H1 (cell line): ENCODE measurements around the gene TACR2. TPM values are rescaled to one million over a fixed set of nuclear protein-coding genes. Genes with fewer than 3 reads are reported as not detected.

Experiments used
- BRCA1 ChIP-seq: IDR thresholded peaks from 2 replicates; pipeline ENCODE4 v1.6.1; 2012; ENCODE audit warnings: low read depth, low read length, improper control_type of control experiment
- CREB1 ChIP-seq: IDR thresholded peaks from 2 replicates; pipeline ENCODE4 v1.6.1; 2012; ENCODE audit warnings: inconsistent platforms
- GTF2F1 ChIP-seq: IDR thresholded peaks from 2 replicates; pipeline ENCODE4 v1.6.1; 2012; ENCODE audit warnings: low read depth, low read length, improper control_type of control experiment, borderline replicate concordance
- KDM1A ChIP-seq: fragments of 200-600, 300-600 bp; sonication (generic); IDR thresholded peaks from 2 replicates; pipeline ENCODE4 v1.7.1; 2016; ENCODE audit warnings: mild to moderate bottlenecking, low read length, borderline replicate concordance
- POLR2A ChIP-seq, 2 experiments: IDR thresholded peaks; 1 replicate in 1 of 2; 2 replicates in 1 of 2; pipeline ENCODE4 v1.6.1; 2011; ENCODE audit warnings: low read depth in 2 of 2, low read length in 2 of 2, mild to moderate bottlenecking in 2 of 2; ENCODE audit errors: control extremely low read depth in 1 of 2
- USF2 ChIP-seq: IDR thresholded peaks from 2 replicates; pipeline ENCODE4 v1.6.1; 2011; ENCODE audit warnings: low read length, improper control_type of control experiment
- polyA plus RNA-seq, 7 experiments: library from polyadenylated mRNA; depleted of rRNA in 3 of 7; stranded (reverse) in 5 of 7; unstranded in 2 of 7; fragments of >200 nt in 5 of 7; fragments of 200-250 nt in 2 of 7; gene quantifications; 1 replicate in 5 of 7; 2 replicates in 1 of 7; 4 replicates in 1 of 7; pipeline versions ENCODE4 v1.2.1 to v1.2.3, GENCODE V29; 2011 to 2013; ENCODE audit warnings: missing spikeins in 2 of 7, mixed read lengths in 2 of 7
- total RNA-seq: library from RNA; stranded (reverse); fragmentation: NEBNext Ultra II Directional; extraction: Animal tissue kit (Norgen Biotek cat#: 25700); gene quantifications from 2 replicates; pipeline ENCODE4 v1.2.1, GENCODE V29; 2021

TACR2 gene
- total and polyA plus RNA-seq, 2 of the 8 experiments (the other 6 are each of a cell fraction or from before 2014, with no cell fraction given), result 0.06 TPM; not detected in 1

GRCh38 chr10:69419744-69420126, 3.0 kb upstream of the TACR2 start (continued):
- TF ChIP-seq USF2 (no peak), CREB1 (no peak), GTF2F1 (no peak), KDM1A (no peak), POLR2A (IDR thresholded peaks at IDR 0.05; ENCODE audit: control extremely low read depth in 1 of 2, low read depth in 2 of 2, low read length in 2 of 2) (no peak), BRCA1 (no peak)
- TF ChIP-seq, all 59 proteins: peak for 0
